Keratinocyte (primary cell): ENCODE data around the gene TMEM139. TPM values are rescaled to one million over a fixed set of nuclear protein-coding genes. Genes with fewer than 3 reads are reported as not detected.

ENCODE experiments used
- DNase-seq: peaks from one replicate; pipeline ENCODE4 v3.0.0-alpha.2; 2011; ENCODE audit warnings: low read depth, missing footprints, low spot score
- FAIRE-seq: peaks from 2 replicates; lab custom pipeline; 2011; peaks lifted over from hg19 to GRCh38; lab: Jason Lieb, UNC
- H2AFZ ChIP-seq: 2 replicates; pipeline ENCODE4 v1.6.0; 2012; ENCODE audit warnings: low read length, control low read depth, inconsistent platforms; ENCODE audit not compliant: control insufficient read depth
- H3K27ac ChIP-seq: 2 replicates; pipeline ENCODE4 v1.5.1; 2011; ENCODE audit warnings: low read length; ENCODE audit not compliant: control insufficient read depth, insufficient read depth
- H3K27me3 ChIP-seq: 3 replicates; pipeline ENCODE4 v1.6.0; 2011; ENCODE audit warnings: low read length; ENCODE audit not compliant: control insufficient read depth, insufficient read depth; ENCODE audit errors: extremely low read depth
- H3K36me3 ChIP-seq, 2 experiments: 2 replicates in 1 of 2; 3 replicates in 1 of 2; pipeline ENCODE4 v1.5.1; 2011; ENCODE audit warnings: low read length in 2 of 2, mild to moderate bottlenecking in 1 of 2; ENCODE audit not compliant: control insufficient read depth in 2 of 2, insufficient read depth in 2 of 2; ENCODE audit errors: extremely low read depth in 1 of 2
- H3K4me1 ChIP-seq: 3 replicates; pipeline ENCODE4 v1.5.1; 2011; ENCODE audit warnings: low read length; ENCODE audit not compliant: control insufficient read depth, insufficient read depth; ENCODE audit errors: extremely low read depth
- H3K4me2 ChIP-seq: 3 replicates; pipeline ENCODE4 v1.6.0; 2011; ENCODE audit warnings: low read depth, low read length; ENCODE audit not compliant: control insufficient read depth, insufficient read depth; ENCODE audit errors: extremely low read depth
- H3K4me3 ChIP-seq, 3 experiments: fragments of 200-600 bp in 1 of 3; sonication (generic) in 1 of 3; 2 replicates in 2 of 3; 3 replicates in 1 of 3; pipeline ENCODE4 v1.5.1; 2011 to 2016; ENCODE audit warnings: low read length in 3 of 3, mild to moderate bottlenecking in 3 of 3, control low read depth in 2 of 3, inconsistent platforms in 1 of 3, low read depth in 1 of 3, mixed read lengths in 1 of 3, mixed run types in 1 of 3, moderate library complexity in 1 of 3; ENCODE audit not compliant: control insufficient read depth in 2 of 3, insufficient read depth in 2 of 3; ENCODE audit errors: extremely low read depth in 1 of 3
- H3K79me2 ChIP-seq: 2 replicates; pipeline ENCODE4 v1.6.0; 2012; ENCODE audit warnings: low read length; ENCODE audit not compliant: control insufficient read depth, insufficient read depth
- H3K9ac ChIP-seq: 3 replicates; pipeline ENCODE4 v1.6.0; 2011; ENCODE audit warnings: low read length; ENCODE audit not compliant: control insufficient read depth, insufficient read depth; ENCODE audit errors: extremely low read depth
- H3K9me1 ChIP-seq: 3 replicates; pipeline ENCODE4 v1.6.0; 2011; ENCODE audit warnings: low read length; ENCODE audit not compliant: control insufficient read depth, insufficient read depth; ENCODE audit errors: extremely low read depth
- H3K9me3 ChIP-seq: 2 replicates; pipeline ENCODE4 v1.5.1; 2012; ENCODE audit warnings: low read depth, low read length; ENCODE audit not compliant: control insufficient read depth
- H4K20me1 ChIP-seq: 3 replicates; pipeline ENCODE4 v1.6.0; 2011; ENCODE audit warnings: low read length; ENCODE audit not compliant: control insufficient read depth, insufficient read depth; ENCODE audit errors: extremely low read depth
- CTCF ChIP-seq, 3 experiments: IDR thresholded peaks in 1 of 3; conservative IDR thresholded peaks in 1 of 3; optimal IDR thresholded peaks in 1 of 3; 2 replicates in 2 of 3; 3 replicates in 1 of 3; pipeline versions ENCODE3 to v1.5.1; 2011; ENCODE audit warnings: low read length in 3 of 3, mild to moderate bottlenecking in 3 of 3, moderate library complexity in 2 of 3, control low read depth in 1 of 3, inconsistent platforms in 1 of 3; ENCODE audit not compliant: insufficient read depth in 2 of 3; ENCODE audit errors: extremely low read depth in 1 of 3
- EZH2 ChIP-seq: IDR thresholded peaks from one replicate; pipeline ENCODE4 v1.6.1; 2012; ENCODE audit warnings: inconsistent platforms, mild to moderate bottlenecking, low read length, moderate library complexity
- dilution Hi-C: fragments of 300-500 bp; cut with MboI; formaldehyde crosslinking; loops from one replicate; pipeline ENCODE4 v1.7.0; 2020; ENCODE audit warnings: low sequenced_read_pairs; ENCODE audit not compliant: extremely low pct_ligation_motif_present
- polyA plus RNA-seq, 5 experiments: library from polyadenylated mRNA; depleted of rRNA in 3 of 5; stranded (reverse) in 3 of 5; stranded (forward) in 1 of 5; unstranded in 1 of 5; fragments of >200 nt; gene quantifications; 1 replicate in 1 of 5; 2 replicates in 3 of 5; 3 replicates in 1 of 5; pipeline versions ENCODE4 v1.2.1 to v1.2.3, GENCODE V29; 2011 to 2012; ENCODE audit warnings: missing spikeins in 2 of 5, low read depth in 1 of 5, low replicate concordance in 1 of 5

Gene TMEM139
- polyA plus RNA-seq, 1 donor (not counting 4 experiments of a cell fraction or from before 2014, with no cell fraction given) = 22.3 TPM

GRCh38 chr7:143240291-143241168 lies 44.2 kb upstream of the TMEM139 start:
- dilution Hi-C loops = no loop called here
- H3K27ac ChIP-seq = no peak overlapping the region
- no peak for DNase-seq
- TF ChIP-seq EZH2 (no peak), CTCF (optimal IDR thresholded peaks at IDR 0.05 in 1 of 3, IDR thresholded peaks at IDR 0.05 in 1 of 3, conservative IDR thresholded peaks at IDR 0.05 in 1 of 3; ENCODE audit: extremely low read depth in 1 of 3, insufficient read depth in 2 of 3, low read length in 3 of 3) (peak; percentile 76 to 82 (median 78))
- no peaks in the 10 kb centered on the region for H3K9me1 ChIP-seq
- H3K27me3 ChIP-seq = no peaks in the 10 kb centered on the region
- no peaks in the 10 kb centered on the region for H3K9me3 ChIP-seq
- no peaks in the 10 kb centered on the region for H4K20me1 ChIP-seq
- H3K9ac ChIP-seq = no peak overlapping the region
- FAIRE-seq = peak; percentile 76
- H3K4me1 ChIP-seq = peaks cover 5% of the 10 kb centered on the region
- H3K4me3 ChIP-seq = no peak overlapping the region
- no peak overlapping the region for H3K4me2 ChIP-seq
- no peaks in the 10 kb centered on the region for H3K36me3 ChIP-seq
- H2AFZ ChIP-seq = no peak overlapping the region
- no peaks in the 10 kb centered on the region for H3K79me2 ChIP-seq

GRCh38 chr7:143242306-143242705 lies 42.5 kb upstream of the TMEM139 start:
- no peak for TF ChIP-seq EZH2
- TF ChIP-seq CTCF (optimal IDR thresholded peaks at IDR 0.05 in 1 of 3, IDR thresholded peaks at IDR 0.05 in 1 of 3, conservative IDR thresholded peaks at IDR 0.05 in 1 of 3; ENCODE audit: extremely low read depth in 1 of 3, insufficient read depth in 2 of 3, low read length in 3 of 3) = no peak
- no peak overlapping the region for H3K27ac ChIP-seq
- H3K36me3 ChIP-seq = no peaks in the 10 kb centered on the region
- H3K4me2 ChIP-seq = no peak overlapping the region
- no peaks in the 10 kb centered on the region for H3K27me3 ChIP-seq
- dilution Hi-C loops = no loop called here
- H3K4me1 ChIP-seq = peaks cover 7% of the 10 kb centered on the region
- H3K9me1 ChIP-seq = no peaks in the 10 kb centered on the region
- H3K79me2 ChIP-seq = no peaks in the 10 kb centered on the region
- DNase-seq (no peak), FAIRE-seq (no peak)
- no peaks in the 10 kb centered on the region for H4K20me1 ChIP-seq
- H3K9ac ChIP-seq = no peak overlapping the region
- H2AFZ ChIP-seq = no peak overlapping the region
- H3K4me3 ChIP-seq = no peak overlapping the region
- H3K9me3 ChIP-seq = no peaks in the 10 kb centered on the region
